ENCODE data around the gene TAAR5.
"Not testable (repeated sequence)": the region's sequence is repeated elsewhere in the genome, so short reads cannot be mapped to it uniquely, and the experiment has no call there.

Gene TAAR5

GRCh38 chr6:132570221-132570777 lies 19.2 kb downstream of the TAAR5 start, which contains the start of gene TAAR6:
Gene TAAR6 (plus strand): TSS chr6:132570322. CDS start chr6:132570322, 0 bp downstream.
- ATAC-seq: no peak
- no peak for DNase-seq

- DNase-seq (no peak), ATAC-seq (no peak)
Observed at GRCh38 chr6:132569170-132569569, 20.4 kb downstream of the TAAR5 start.

DNA sequence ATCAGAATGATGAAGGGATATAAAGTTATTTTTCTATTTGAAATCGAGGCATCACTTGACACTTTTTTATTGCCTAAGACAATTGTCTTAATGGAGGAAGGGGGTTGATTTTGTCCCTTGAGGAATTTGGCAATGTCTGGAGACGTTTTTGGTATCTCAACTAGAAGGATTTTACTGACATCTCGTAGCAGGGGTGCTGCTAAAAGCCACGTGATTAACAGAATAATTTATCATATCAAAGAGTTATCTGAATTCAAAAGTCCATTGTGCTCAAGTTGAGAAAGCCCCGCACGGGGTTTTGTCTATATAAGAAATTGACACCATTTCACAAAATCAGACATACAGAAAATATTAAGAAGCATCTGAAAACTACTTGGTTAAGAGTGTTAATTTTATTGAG lies 20.9 kb downstream of the TAAR5 start:
- ATAC-seq: no peak
- DNase-seq: no peak

GRCh38 chr6:132567566-132567965 lies 22.0 kb downstream of the TAAR5 start:
- ATAC-seq: no peak

GRCh38 chr6:132566404-132566803 lies 23.1 kb downstream of the TAAR5 start:
- DNase-seq: no peak

More at GRCh38 chr6:132567566-132567965, 22.0 kb downstream of the TAAR5 start:
- no peak for DNase-seq

GRCh38 chr6:132560087-132560486 lies 29.5 kb downstream of the TAAR5 start:
- not testable (repeated sequence) for ATAC-seq, DNase-seq

More at GRCh38 chr6:132566404-132566803, 23.1 kb downstream of the TAAR5 start:
- no peak for ATAC-seq

- DNase-seq: no peak
- no peak for ATAC-seq
Observed at GRCh38 chr6:132552372-132552771, 37.2 kb downstream of the TAAR5 start, which contains the start of gene TAAR8. Gene TAAR8 (plus strand): TSS chr6:132552672. CDS start chr6:132552693, 21 bp downstream.

GRCh38 chr6:132551214-132551613 lies 38.3 kb downstream of the TAAR5 start:
- no peak for DNase-seq
- ATAC-seq: no peak

GRCh38 chr6:132548746-132549463 lies 40.6 kb downstream of the TAAR5 start:
- ATAC-seq (no peak), DNase-seq (no peak)

DNA sequence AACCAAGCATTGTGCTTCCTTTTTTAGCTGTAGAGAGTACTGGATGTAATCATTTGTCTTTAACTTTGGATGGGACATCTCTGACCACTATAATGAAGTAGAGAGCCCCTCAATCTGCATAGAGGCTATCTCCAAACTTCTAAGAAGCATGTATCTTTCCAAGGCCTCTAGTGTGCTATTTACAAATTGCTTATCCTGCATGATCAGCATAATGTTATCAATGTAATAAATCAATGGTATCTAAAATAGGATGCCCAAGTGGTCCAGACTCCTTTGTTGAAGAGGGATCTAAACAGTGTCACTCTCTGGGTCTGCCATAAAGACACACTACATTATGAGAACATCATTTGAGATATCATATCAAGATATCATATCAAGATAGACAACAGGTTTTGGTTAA lies 44.7 kb downstream of the TAAR5 start:
- no peak for ATAC-seq
- no peak for DNase-seq
